Activated naive CD4-positive, alpha-beta T cell treated with anti-CD3 and anti-CD28 coated beads, Interleukin-2, amount 10 ng/mL, durations not matched to agents 7 days and 5 days (primary cell): Measurements from ENCODE around the gene ORC5.

ENCODE experiments used
- CTCF ChIA-PET: fragments of 350-600 bp; sonication (Branson Sonifier 250); formaldehyde crosslinking; loops from one replicate; lab custom pipeline; 2021; ENCODE audit warnings: antibody characterized with exemption; lab: Charles Lee
- DNase-seq: peaks from one replicate; pipeline ENCODE4 v3.0.0-alpha.2; 2020
- H3K27ac Mint-ChIP-seq: one replicate; pipeline ENCODE4 v1.8.0; 2021; ENCODE audit warnings: mild to moderate bottlenecking, moderate library complexity, mixed read lengths
- H3K27me3 Mint-ChIP-seq: one replicate; pipeline ENCODE4 v1.8.0; 2021; ENCODE audit warnings: mild to moderate bottlenecking, mixed read lengths
- H3K36me3 Mint-ChIP-seq: one replicate; pipeline ENCODE4 v1.8.0; 2021; ENCODE audit warnings: mixed read lengths
- H3K4me1 Mint-ChIP-seq: one replicate; pipeline ENCODE4 v1.8.0; 2021; ENCODE audit warnings: mixed read lengths
- H3K4me3 Mint-ChIP-seq: one replicate; pipeline ENCODE4 v1.8.0; 2021; ENCODE audit warnings: mild to moderate bottlenecking, moderate library complexity, mixed read lengths
- H3K9me3 Mint-ChIP-seq: one replicate; pipeline ENCODE4 v1.8.0; 2021; ENCODE audit warnings: mixed read lengths

ORC5 gene

DNA sequence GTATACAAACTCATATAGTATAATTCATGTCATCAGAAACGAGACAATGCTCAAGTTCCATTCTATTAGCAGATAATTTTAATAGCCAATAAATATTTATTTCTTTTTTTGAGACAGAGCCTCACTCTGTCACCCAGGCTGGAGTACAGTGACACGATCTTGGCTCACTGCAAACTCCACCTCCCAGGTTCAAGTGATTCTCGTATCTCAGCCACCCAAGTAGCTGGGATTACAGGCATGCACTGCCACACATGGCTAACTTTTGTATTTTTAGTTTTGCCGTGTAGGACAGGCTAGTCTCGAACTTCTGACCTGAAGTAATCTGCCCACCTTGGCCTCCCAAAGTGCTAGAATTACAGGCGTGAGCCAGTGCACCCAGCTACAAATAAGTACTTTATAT is 45.7 kb downstream of the ORC5 start:
- CTCF ChIA-PET = interaction anchor here (1.8 kb wide), 1 partner anchor 10 kb away, joined by 5 read pairs; no protein-coding TSS in a partner anchor
- Mint-ChIP-seq H3K27me3 (no peaks in the 10 kb centered on the region), H3K36me3 (peaks cover 12% of the 10 kb centered on the region), H3K27ac (no peak overlapping the region), H3K4me3 (no peak overlapping the region), H3K9me3 (no peaks in the 10 kb centered on the region), H3K4me1 (no peaks in the 10 kb centered on the region)
- DNase-seq = no peak

DNA sequence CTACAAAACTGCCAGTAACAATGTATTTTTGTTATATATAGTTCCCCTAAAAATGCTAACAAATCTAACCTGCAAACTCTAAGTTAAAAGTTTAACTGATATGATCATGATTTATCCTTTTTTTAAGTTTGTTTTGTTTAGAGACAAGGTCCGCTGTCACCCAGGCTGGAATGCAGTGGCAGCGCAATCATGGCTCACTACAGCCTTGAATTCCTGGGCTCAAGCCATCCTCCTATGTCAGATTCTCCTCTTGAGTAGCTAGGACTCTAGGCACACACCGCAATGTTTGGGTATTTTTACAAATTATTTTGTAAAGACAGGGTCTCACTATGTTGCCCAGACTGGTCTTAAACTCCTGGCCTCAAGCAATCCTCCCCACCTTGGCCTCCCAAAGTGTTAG is 46.6 kb downstream of the ORC5 start:
- no peaks in the 10 kb centered on the region for H3K9me3 Mint-ChIP-seq
- peaks cover 9% of the 10 kb centered on the region for H3K36me3 Mint-ChIP-seq
- no peak overlapping the region for H3K4me3 Mint-ChIP-seq
- no peaks in the 10 kb centered on the region for H3K4me1 Mint-ChIP-seq
- no peak overlapping the region for H3K27ac Mint-ChIP-seq
- H3K27me3 Mint-ChIP-seq = no peaks in the 10 kb centered on the region
- no peak for DNase-seq
- CTCF ChIA-PET = interaction anchor here (1.8 kb wide), 1 partner anchor 11 kb away, joined by 5 read pairs; no protein-coding TSS in a partner anchor

DNA sequence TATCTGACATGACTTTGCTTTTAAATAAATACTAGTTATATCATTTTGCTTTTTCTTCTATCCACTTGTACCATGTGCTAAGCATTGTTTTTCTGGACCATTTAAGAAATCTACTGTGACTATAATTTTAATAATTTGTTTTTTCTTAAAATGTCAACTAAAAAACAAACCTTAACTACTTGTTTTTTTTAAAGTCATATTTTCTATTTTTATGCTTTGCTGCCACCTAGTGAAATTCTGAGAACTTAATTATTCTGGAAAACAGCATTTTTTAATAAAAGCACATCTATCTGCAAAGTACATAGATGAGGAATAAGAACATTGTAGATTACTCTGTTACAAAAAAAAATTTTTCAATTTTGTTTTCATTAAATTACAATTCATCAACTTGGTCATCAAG is 47.4 kb downstream of the ORC5 start:
- H3K36me3 Mint-ChIP-seq = peaks cover 9% of the 10 kb centered on the region
- CTCF ChIA-PET = interaction anchor here (0.5 to 1.8 kb wide), 5 partner anchors 9 to 586 kb away, joined by 3 to 7 read pairs (median 5); no protein-coding TSS in a partner anchor

DNA sequence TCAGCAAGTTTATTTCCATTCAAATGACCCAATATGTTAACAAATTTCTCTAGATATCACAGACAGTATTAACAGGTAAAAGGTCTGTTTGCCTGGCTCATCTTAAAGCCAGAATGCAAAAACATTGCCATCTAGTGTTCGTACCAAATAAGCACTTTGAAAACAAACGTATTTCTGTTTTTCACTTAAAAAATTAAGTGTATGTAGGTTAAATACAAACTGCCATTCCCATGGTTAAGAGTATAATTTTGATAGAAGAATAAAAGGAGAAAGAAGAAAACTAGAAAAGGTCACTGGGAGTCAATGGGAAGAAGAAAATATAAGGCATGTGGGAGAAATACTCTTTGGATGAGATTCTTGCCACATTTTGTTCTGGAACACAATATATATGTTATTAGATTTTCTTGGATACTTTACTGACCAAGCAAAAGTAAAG is 51.0 kb downstream of the ORC5 start:
- CTCF ChIA-PET = no interaction called here
- H3K36me3 Mint-ChIP-seq = peaks cover 4% of the 10 kb centered on the region
- DNase-seq = no peak

More for the DNA sequence above, 47.4 kb downstream of the ORC5 start:
- DNase-seq = no peak
- no peaks in the 10 kb centered on the region for H3K27me3 Mint-ChIP-seq
- H3K4me3 Mint-ChIP-seq = no peak overlapping the region
- no peaks in the 10 kb centered on the region for H3K4me1 Mint-ChIP-seq
- no peak overlapping the region for H3K27ac Mint-ChIP-seq
- H3K9me3 Mint-ChIP-seq = no peaks in the 10 kb centered on the region

DNA sequence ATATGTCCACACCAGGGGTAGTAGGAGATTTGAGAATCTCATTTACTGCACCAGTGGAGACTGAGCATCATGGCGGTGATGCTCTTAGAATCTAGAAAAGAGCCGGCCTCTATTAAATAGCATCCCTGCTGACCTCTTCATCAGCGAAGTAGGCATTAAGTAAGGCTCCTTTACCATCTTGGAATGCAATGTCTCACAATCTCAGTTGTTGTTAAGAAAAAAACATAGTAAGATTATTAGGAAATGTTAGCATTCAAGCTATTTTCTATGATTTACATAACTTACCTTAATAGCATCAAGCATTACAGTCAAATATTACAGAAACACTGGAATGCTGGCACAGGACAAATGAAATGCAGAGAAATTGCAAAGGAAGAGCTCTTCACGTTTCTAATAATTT is 54.5 kb downstream of the ORC5 start:
- Mint-ChIP-seq H3K27me3 (no peaks in the 10 kb centered on the region), H3K4me3 (no peak overlapping the region), H3K9me3 (no peaks in the 10 kb centered on the region), H3K36me3 (peaks cover 3% of the 10 kb centered on the region), H3K27ac (no peak overlapping the region), H3K4me1 (no peaks in the 10 kb centered on the region)
- DNase-seq = no peak
- CTCF ChIA-PET = interaction anchor here (0.6 kb wide), 1 partner anchor 17 kb away, joined by 3 read pairs; no protein-coding TSS in a partner anchor

More for the DNA sequence above, 51.0 kb downstream of the ORC5 start:
- Mint-ChIP-seq H3K4me3 (no peak overlapping the region), H3K9me3 (no peaks in the 10 kb centered on the region), H3K4me1 (no peaks in the 10 kb centered on the region), H3K27me3 (no peaks in the 10 kb centered on the region), H3K27ac (no peak overlapping the region)

DNA sequence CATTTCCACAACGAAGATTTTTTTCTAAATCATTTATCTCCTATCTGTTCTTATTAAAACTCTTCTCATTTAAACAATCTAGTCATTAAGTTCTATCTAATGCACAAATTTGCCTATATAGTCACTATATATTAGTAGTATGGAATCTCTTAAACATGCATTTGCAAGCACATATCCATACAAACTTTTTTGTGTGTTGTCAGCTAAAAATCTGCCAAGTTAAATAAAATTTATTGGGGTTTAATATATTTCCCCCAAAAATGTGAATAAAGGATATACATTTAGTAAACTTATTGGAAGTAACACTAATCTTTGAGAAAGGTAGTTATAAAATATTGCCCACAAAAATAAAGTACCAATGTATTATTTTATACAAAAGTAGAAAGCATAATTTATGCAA is 55.3 kb downstream of the ORC5 start:
- H3K36me3 Mint-ChIP-seq = peaks cover 3% of the 10 kb centered on the region

DNA sequence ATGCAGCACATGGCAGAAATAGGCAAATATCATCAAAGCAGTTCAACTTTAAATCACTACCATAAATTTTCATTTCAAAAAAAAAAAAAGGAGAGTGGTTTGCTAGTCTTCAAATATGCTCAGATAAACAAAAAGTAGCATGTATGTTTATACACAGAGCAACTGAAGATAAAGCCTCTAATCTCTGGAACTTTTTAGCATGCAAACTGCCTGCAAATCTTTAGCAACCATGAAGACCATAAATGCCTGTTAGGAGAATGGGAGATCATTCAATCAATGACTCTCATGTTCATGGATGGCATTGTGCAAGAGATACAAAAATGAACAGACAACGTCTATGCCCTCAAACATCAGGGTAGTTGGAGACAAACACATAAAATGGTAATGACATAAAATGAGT is 57.3 kb downstream of the ORC5 start:
- DNase-seq = no peak
- Mint-ChIP-seq H3K36me3 (peaks cover 3% of the 10 kb centered on the region), H3K27me3 (no peaks in the 10 kb centered on the region), H3K27ac (no peak overlapping the region), H3K9me3 (no peaks in the 10 kb centered on the region), H3K4me3 (no peak overlapping the region), H3K4me1 (no peaks in the 10 kb centered on the region)
- CTCF ChIA-PET = no interaction called here

More for the DNA sequence above, 55.3 kb downstream of the ORC5 start:
- no peak for DNase-seq
- CTCF ChIA-PET = no interaction called here
- Mint-ChIP-seq H3K9me3 (no peaks in the 10 kb centered on the region), H3K4me1 (no peaks in the 10 kb centered on the region), H3K27me3 (no peaks in the 10 kb centered on the region), H3K4me3 (no peak overlapping the region), H3K27ac (no peak overlapping the region)

DNA sequence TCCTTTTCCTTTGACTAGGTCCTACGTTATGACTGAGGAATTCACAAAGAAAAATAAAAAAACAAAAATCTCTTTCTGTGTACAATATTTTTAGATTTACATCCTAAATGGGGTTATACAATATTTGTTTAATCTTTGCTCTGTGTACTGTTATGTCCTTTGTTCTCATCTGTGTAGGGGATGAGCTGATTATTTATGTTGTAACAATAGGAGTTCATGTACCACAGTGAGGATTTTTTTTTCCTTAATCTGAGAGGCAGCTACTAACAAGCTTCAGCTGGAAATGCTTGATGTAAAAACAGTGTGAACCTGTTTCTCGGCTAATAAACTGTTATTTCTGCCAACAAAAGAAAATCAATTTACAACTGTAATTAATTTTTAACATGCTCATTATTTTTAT is 58.0 kb downstream of the ORC5 start:
- Mint-ChIP-seq H3K4me1 (no peaks in the 10 kb centered on the region), H3K27ac (no peak overlapping the region), H3K9me3 (no peaks in the 10 kb centered on the region), H3K4me3 (no peak overlapping the region), H3K36me3 (peaks cover 3% of the 10 kb centered on the region), H3K27me3 (no peaks in the 10 kb centered on the region)
- DNase-seq = no peak
- CTCF ChIA-PET = no interaction called here

DNA sequence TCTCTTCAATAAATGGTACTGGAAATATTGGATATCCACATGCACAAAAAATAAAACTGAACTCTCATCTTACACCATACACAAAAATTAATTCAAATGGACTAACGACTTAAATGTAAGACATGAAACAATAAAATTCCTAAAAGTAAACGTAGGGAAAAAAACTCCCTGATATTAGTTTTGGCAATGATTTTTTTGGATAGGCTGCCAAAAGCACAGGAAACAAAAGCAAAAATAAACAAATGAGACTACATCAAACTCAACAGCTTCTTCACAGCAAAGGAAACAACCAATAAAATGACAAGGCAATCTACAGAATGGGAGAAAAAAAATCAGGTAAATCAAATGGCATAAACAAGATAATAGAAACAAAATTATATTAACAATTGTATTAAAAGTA is 65.7 kb downstream of the ORC5 start:
- Mint-ChIP-seq H3K27ac (no peak overlapping the region), H3K9me3 (no peaks in the 10 kb centered on the region), H3K36me3 (peaks cover 4% of the 10 kb centered on the region), H3K4me1 (no peaks in the 10 kb centered on the region), H3K4me3 (no peak overlapping the region), H3K27me3 (no peaks in the 10 kb centered on the region)
- CTCF ChIA-PET = no interaction called here
- no peak for DNase-seq

DNA sequence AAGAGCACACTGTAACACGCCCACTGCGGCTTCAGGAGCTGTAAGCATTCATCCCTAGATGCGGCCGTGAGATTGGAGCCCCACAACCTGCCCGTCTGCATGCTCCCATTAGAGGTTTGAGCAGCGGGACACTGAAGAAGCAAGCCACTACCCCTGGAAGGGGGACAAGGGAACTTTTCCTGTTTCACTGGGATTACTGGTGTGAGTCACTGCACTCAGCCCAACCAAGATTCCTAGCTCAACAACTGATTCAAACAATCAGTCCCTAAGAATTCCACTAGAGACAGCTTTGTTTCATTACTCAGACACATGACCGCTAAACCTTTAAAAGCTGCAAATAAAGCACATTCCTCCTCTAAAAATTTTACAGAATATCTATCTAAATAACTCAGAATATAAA is 69.8 kb downstream of the ORC5 start:
- CTCF ChIA-PET = interaction anchor here (0.9 kb wide), 1 partner anchor 564 kb away, joined by 4 read pairs; no protein-coding TSS in a partner anchor
- Mint-ChIP-seq H3K27ac (no peak overlapping the region), H3K4me1 (no peaks in the 10 kb centered on the region), H3K27me3 (no peaks in the 10 kb centered on the region), H3K9me3 (no peaks in the 10 kb centered on the region), H3K36me3 (peaks cover 9% of the 10 kb centered on the region), H3K4me3 (no peak overlapping the region)
- no peak for DNase-seq

DNA sequence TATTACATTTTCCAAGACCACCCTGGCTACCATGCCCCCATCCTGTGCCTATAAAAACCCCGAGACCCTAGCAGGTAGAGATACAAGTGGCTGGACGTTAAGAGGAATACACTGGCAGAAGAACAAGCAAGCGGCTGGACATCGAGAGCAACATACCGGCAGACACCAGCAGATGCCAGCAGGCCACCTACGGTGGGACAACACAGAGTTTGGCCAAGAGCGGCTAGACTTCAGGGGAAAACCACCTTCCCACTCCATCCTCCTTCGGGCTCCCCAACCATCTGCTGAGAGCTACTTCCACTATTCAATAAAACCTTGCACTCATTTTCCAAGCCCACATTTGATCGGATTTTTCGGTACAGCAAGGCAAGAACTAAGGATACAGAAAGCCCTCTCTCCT is 70.3 kb downstream of the ORC5 start:
- Mint-ChIP-seq H3K27ac (no peak overlapping the region), H3K9me3 (no peaks in the 10 kb centered on the region), H3K4me3 (no peak overlapping the region), H3K4me1 (no peaks in the 10 kb centered on the region), H3K27me3 (no peaks in the 10 kb centered on the region), H3K36me3 (peaks cover 9% of the 10 kb centered on the region)
- no peak for DNase-seq
- CTCF ChIA-PET = no interaction called here

DNA sequence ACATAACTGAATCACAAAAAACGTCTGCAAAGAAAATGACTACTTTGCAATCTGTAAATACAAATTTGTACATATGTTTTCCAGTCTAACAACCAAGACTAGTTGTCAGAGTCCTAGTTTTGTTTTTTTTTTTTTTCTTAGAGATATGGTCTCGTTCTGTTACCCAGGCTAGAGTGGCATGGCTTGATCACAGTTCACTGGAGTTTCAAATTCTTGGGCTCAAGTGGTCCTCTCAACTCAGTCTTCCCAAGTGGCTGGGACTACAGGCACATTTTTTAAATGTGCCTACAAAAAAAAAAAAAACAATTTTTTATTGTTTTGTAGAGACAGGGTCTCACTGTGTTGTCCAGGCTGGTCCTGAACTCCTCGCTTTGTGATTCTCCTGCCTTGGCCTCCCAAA is 70.8 kb downstream of the ORC5 start:
- H3K4me3 Mint-ChIP-seq = no peak overlapping the region
- H3K4me1 Mint-ChIP-seq = no peaks in the 10 kb centered on the region
- CTCF ChIA-PET = no interaction called here
- H3K36me3 Mint-ChIP-seq = peaks cover 9% of the 10 kb centered on the region
- DNase-seq = no peak
- no peak overlapping the region for H3K27ac Mint-ChIP-seq
- H3K27me3 Mint-ChIP-seq = no peaks in the 10 kb centered on the region
- no peaks in the 10 kb centered on the region for H3K9me3 Mint-ChIP-seq

DNA sequence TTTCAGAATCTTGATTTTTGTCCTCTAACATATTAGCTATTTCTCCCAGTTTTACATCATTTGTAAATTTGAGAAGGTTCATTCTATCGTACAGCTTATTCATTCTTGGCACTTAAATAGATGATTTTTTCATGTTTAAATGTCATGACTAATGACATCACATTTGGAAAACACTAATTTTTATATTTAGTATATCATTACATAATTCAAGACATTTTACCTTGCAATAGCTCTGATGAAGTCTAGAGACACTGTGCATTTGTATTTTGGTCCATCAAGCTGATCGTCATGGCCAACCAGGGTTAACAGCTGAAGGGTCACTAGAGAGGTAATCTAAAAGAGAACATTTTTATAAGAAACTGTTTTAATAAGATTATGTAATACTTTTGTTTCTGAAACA is 71.3 kb downstream of the ORC5 start:
- CTCF ChIA-PET = interaction anchor here (1.1 kb wide), 1 partner anchor 17 kb away, joined by 3 read pairs; no protein-coding TSS in a partner anchor
- H3K4me1 Mint-ChIP-seq = no peaks in the 10 kb centered on the region

DNA sequence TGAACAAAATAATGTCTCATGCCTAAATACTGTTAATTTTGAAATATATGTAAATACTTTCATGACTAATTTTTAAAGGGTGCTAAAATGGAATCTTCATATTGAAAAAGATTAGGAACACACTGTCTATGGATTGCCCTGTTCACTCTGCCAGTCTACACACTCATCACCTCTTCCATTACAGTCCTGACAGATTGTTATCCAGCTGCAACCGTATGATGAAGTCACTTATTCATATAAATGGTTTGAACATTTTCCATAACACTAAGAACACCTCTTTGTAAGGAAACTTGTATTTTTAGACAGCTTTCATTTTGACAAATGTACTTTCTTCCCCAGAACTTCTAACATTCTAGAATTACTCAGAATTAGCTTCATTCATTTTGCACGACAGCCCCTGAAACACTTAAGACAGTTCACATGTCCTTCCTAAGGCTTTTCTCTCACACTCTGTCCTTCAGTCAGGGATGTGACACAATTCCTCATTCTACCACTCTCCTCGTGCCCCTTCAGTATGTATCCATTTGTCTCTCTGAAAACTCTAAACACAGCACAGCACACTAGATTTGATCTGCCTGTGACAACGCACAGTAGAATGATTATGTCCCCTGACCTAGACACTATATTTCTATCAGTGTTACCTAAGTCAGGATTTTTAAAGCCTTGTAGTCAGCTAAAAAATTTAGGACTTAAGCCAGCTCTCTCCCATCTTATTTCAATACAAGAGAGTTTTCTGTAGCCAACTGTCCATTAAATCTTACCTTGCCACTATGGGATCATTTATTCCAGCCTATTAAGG is 71.9 kb downstream of the ORC5 start:
- CTCF ChIA-PET = interaction anchor here (1.1 kb wide), 1 partner anchor 17 kb away, joined by 3 read pairs; no protein-coding TSS in a partner anchor
- no peaks in the 10 kb centered on the region for H3K4me1 Mint-ChIP-seq
- no peak overlapping the region for H3K4me3 Mint-ChIP-seq
- peaks cover 15% of the 10 kb centered on the region for H3K36me3 Mint-ChIP-seq
- no peaks in the 10 kb centered on the region for H3K9me3 Mint-ChIP-seq
- no peak for DNase-seq
- H3K27me3 Mint-ChIP-seq = no peaks in the 10 kb centered on the region
- H3K27ac Mint-ChIP-seq = no peak overlapping the region

More for the DNA sequence above, 71.3 kb downstream of the ORC5 start:
- no peaks in the 10 kb centered on the region for H3K27me3 Mint-ChIP-seq
- no peaks in the 10 kb centered on the region for H3K9me3 Mint-ChIP-seq
- peaks cover 12% of the 10 kb centered on the region for H3K36me3 Mint-ChIP-seq
- no peak overlapping the region for H3K4me3 Mint-ChIP-seq
- DNase-seq = no peak
- H3K27ac Mint-ChIP-seq = no peak overlapping the region

DNA sequence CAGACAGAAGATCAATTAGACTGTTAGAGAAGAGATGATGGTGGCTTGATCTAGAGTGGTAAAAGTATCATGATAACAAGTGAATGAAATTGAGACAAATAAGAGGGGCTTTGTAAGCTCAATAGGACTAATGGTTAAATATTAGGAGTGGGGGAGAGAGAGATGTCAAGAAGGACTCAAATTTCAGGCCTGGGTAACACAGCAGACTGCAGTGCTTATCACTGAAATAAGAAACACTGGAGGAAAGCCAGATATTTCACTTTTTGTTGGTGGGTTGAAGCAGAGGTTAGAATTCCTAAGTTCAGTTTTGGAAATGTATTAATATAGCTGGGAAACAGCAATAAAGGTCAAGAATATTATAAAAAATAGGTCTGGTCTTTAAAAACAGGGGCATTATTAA is 74.6 kb downstream of the ORC5 start:
- Mint-ChIP-seq H3K36me3 (peaks cover 30% of the 10 kb centered on the region), H3K4me3 (no peak overlapping the region)
- CTCF ChIA-PET = interaction anchor here (0.8 kb wide), 1 partner anchor 98 kb away, joined by 3 read pairs; no protein-coding TSS in a partner anchor

More for the DNA sequence above, 74.6 kb downstream of the ORC5 start:
- Mint-ChIP-seq H3K4me1 (no peaks in the 10 kb centered on the region), H3K27ac (no peak overlapping the region), H3K27me3 (no peaks in the 10 kb centered on the region), H3K9me3 (no peaks in the 10 kb centered on the region)
- no peak for DNase-seq
